Activated CD4-positive, alpha-beta T cell treated with anti-CD3 and anti-CD28 coated beads, Interleukin-2, amount 10 ng/mL, durations not matched to agents 24 days and 14 days (primary cell): ENCODE data around the gene UFC1. TPM values are rescaled to one million over a fixed set of nuclear protein-coding genes. Genes with fewer than 3 reads are reported as not detected.

Experiments used
- DNase-seq: peaks from one replicate; pipeline ENCODE4 v3.0.0; 2022
- H3K27ac Mint-ChIP-seq: one replicate; pipeline ENCODE4 v1.8.0; 2022; ENCODE audit warnings: mild to moderate bottlenecking, mixed read lengths
- H3K27me3 Mint-ChIP-seq: one replicate; pipeline ENCODE4 v1.8.0; 2022; ENCODE audit warnings: mixed read lengths
- H3K36me3 Mint-ChIP-seq: one replicate; pipeline ENCODE4 v1.8.0; 2022; ENCODE audit warnings: low read depth, mild to moderate bottlenecking, mixed read lengths
- H3K4me1 Mint-ChIP-seq: one replicate; pipeline ENCODE4 v1.8.0; 2021; ENCODE audit warnings: mixed read lengths
- H3K4me3 Mint-ChIP-seq: one replicate; pipeline ENCODE4 v1.8.0; 2022; ENCODE audit warnings: mild to moderate bottlenecking, moderate library complexity, mixed read lengths
- H3K9me3 Mint-ChIP-seq: one replicate; pipeline ENCODE4 v1.8.0; 2021; ENCODE audit warnings: mixed read lengths
- intact Hi-C: fragments of 100-400 bp; cut with micrococcal nuclease; formaldehyde crosslinking; loops from one replicate; pipeline ENCODE4 v1.15.1; 2023
- total RNA-seq: library from RNA; stranded (reverse); gene quantifications from 2 replicates; pipeline ENCODE4 v1.2.3, GENCODE V29; 2022

Gene UFC1
- total RNA-seq, 1 donor from 2014 or later: 86.6 TPM

GRCh38 chr1:161122967-161123366 lies 30.8 kb upstream of the UFC1 start:
- DNase-seq: no peak
- Mint-ChIP-seq H3K4me1 (peaks cover 45% of the 10 kb centered on the region), H3K36me3 (peaks cover 72% of the 10 kb centered on the region), H3K27me3 (no peaks in the 10 kb centered on the region), H3K27ac (no peak overlapping the region), H3K4me3 (no peak overlapping the region), H3K9me3 (no peaks in the 10 kb centered on the region)
- intact Hi-C loops: no loop called here

- intact Hi-C loops: no loop called here
- Mint-ChIP-seq H3K27ac (no peak overlapping the region), H3K27me3 (no peaks in the 10 kb centered on the region), H3K9me3 (no peaks in the 10 kb centered on the region), H3K4me3 (no peak overlapping the region), H3K4me1 (peaks cover 57% of the 10 kb centered on the region), H3K36me3 (peaks cover 67% of the 10 kb centered on the region)
- no peak for DNase-seq
Observed at GRCh38 chr1:161127649-161128048, 26.1 kb upstream of the UFC1 start.

GRCh38 chr1:161128591-161129420 lies 25.0 kb upstream of the UFC1 start:
- H3K27ac Mint-ChIP-seq: no peak overlapping the region
- no peak for DNase-seq
- peaks cover 55% of the 10 kb centered on the region for H3K36me3 Mint-ChIP-seq
- H3K4me1 Mint-ChIP-seq: peaks cover 57% of the 10 kb centered on the region
- intact Hi-C loops: no loop called here
- H3K27me3 Mint-ChIP-seq: no peaks in the 10 kb centered on the region
- H3K4me3 Mint-ChIP-seq: no peak overlapping the region
- H3K9me3 Mint-ChIP-seq: no peaks in the 10 kb centered on the region

- no peak overlapping the region for H3K27ac Mint-ChIP-seq
- H3K4me3 Mint-ChIP-seq: no peak overlapping the region
- no peaks in the 10 kb centered on the region for H3K9me3 Mint-ChIP-seq
- peaks cover 57% of the 10 kb centered on the region for H3K4me1 Mint-ChIP-seq
- intact Hi-C loops: loop anchor here (5.0 kb wide), 1 partner anchor 63 kb away; the partner anchor contains the start of gene ARHGAP30
- no peaks in the 10 kb centered on the region for H3K27me3 Mint-ChIP-seq
- H3K36me3 Mint-ChIP-seq: peaks cover 49% of the 10 kb centered on the region
- DNase-seq: no peak
Observed at GRCh38 chr1:161130266-161130665, 23.5 kb upstream of the UFC1 start.

GRCh38 chr1:161131523-161132409 lies 22.0 kb upstream of the UFC1 start:
- Mint-ChIP-seq H3K4me3 (no peak overlapping the region), H3K27ac (no peak overlapping the region), H3K4me1 (peaks cover 51% of the 10 kb centered on the region), H3K9me3 (no peaks in the 10 kb centered on the region), H3K27me3 (no peaks in the 10 kb centered on the region), H3K36me3 (peaks cover 41% of the 10 kb centered on the region)
- DNase-seq: peak; percentile 71
- intact Hi-C loops: loop anchor here (1.0 to 5.0 kb wide), 5 partner anchors 12 to 71 kb away; partner anchors contain the start of genes ARHGAP30, NDUFS2, PPOX and UFC1

GRCh38 chr1:161132410-161133219 lies 21.2 kb upstream of the UFC1 start, which contains the start of gene DEDD:
Gene DEDD (minus strand): TSS chr1:161132667. CDS start chr1:161124462, 8,205 bp downstream.
- intact Hi-C loops: loop anchor here (1.0 to 5.0 kb wide), 5 partner anchors 13 to 70 kb away; partner anchors contain the start of genes ARHGAP30, NDUFS2, PPOX and UFC1
- Mint-ChIP-seq H3K4me3 (no peak within 1 kb of the TSS), H3K4me1 (peaks cover 44% of the 10 kb centered on the region), H3K36me3 (peaks cover 32% of the 10 kb centered on the region), H3K27me3 (no peaks in the 10 kb centered on the region), H3K27ac (no peak within 1 kb of the TSS), H3K9me3 (no peaks in the 10 kb centered on the region)
- peak; percentile 96 for DNase-seq

GRCh38 chr1:161133220-161133740 lies 20.5 kb upstream of the UFC1 start:
- Mint-ChIP-seq H3K4me3 (no peak overlapping the region), H3K4me1 (peaks cover 38% of the 10 kb centered on the region), H3K36me3 (peaks cover 28% of the 10 kb centered on the region), H3K27me3 (no peaks in the 10 kb centered on the region), H3K27ac (no peak overlapping the region), H3K9me3 (no peaks in the 10 kb centered on the region)
- intact Hi-C loops: loop anchor here (2.0 to 5.0 kb wide), 2 partner anchors 66 to 70 kb away; partner anchors contain the start of genes ARHGAP30 and NDUFS2
- DNase-seq: no peak

GRCh38 chr1:161137881-161138280 lies 15.9 kb upstream of the UFC1 start:
- no peak for DNase-seq
- Mint-ChIP-seq H3K9me3 (no peaks in the 10 kb centered on the region), H3K36me3 (peaks cover 7% of the 10 kb centered on the region), H3K27me3 (no peaks in the 10 kb centered on the region), H3K4me1 (peaks cover 9% of the 10 kb centered on the region), H3K27ac (no peak overlapping the region), H3K4me3 (no peak overlapping the region)
- intact Hi-C loops: no loop called here

GRCh38 chr1:161138431-161138830 lies 15.3 kb upstream of the UFC1 start:
- Mint-ChIP-seq H3K36me3 (peaks cover 7% of the 10 kb centered on the region), H3K4me1 (peaks cover 9% of the 10 kb centered on the region), H3K27me3 (no peaks in the 10 kb centered on the region), H3K27ac (peak overlapping the region; percentile 19), H3K9me3 (no peaks in the 10 kb centered on the region), H3K4me3 (no peak overlapping the region)
- no peak for DNase-seq
- intact Hi-C loops: no loop called here

- Mint-ChIP-seq H3K27ac (no peak overlapping the region), H3K36me3 (peaks cover 7% of the 10 kb centered on the region), H3K9me3 (no peaks in the 10 kb centered on the region), H3K4me3 (no peak overlapping the region), H3K4me1 (peaks cover 9% of the 10 kb centered on the region), H3K27me3 (no peaks in the 10 kb centered on the region)
- intact Hi-C loops: no loop called here
- peak; percentile 84 for DNase-seq
Observed at GRCh38 chr1:161139766-161140165, 14.0 kb upstream of the UFC1 start.

- no peak for DNase-seq
- no peaks in the 10 kb centered on the region for H3K9me3 Mint-ChIP-seq
- H3K36me3 Mint-ChIP-seq: peaks cover 3% of the 10 kb centered on the region
- H3K27me3 Mint-ChIP-seq: no peaks in the 10 kb centered on the region
- peaks cover 5% of the 10 kb centered on the region for H3K4me1 Mint-ChIP-seq
- intact Hi-C loops: no loop called here
- no peak overlapping the region for H3K27ac Mint-ChIP-seq
- H3K4me3 Mint-ChIP-seq: no peak overlapping the region
Observed at GRCh38 chr1:161140755-161141400, 12.9 kb upstream of the UFC1 start.

- Mint-ChIP-seq H3K4me1 (no peaks in the 10 kb centered on the region), H3K27ac (no peak overlapping the region), H3K27me3 (no peaks in the 10 kb centered on the region), H3K4me3 (no peak overlapping the region), H3K36me3 (no peaks in the 10 kb centered on the region), H3K9me3 (no peaks in the 10 kb centered on the region)
- DNase-seq: no peak
- intact Hi-C loops: no loop called here
Observed at GRCh38 chr1:161145832-161146231, 7.9 kb upstream of the UFC1 start.
